Peyer's patch (tissue), 4 donors: ENCODE results near the gene LYST.

ENCODE experiments used
- CTCF ChIP-seq, 6 experiments: fragments of 450-650 bp in 4 of 6; fragments of 200-600 bp in 2 of 6; sonication (generic) in 1 of 6; IDR thresholded peaks; one replicate each; pipeline ENCODE4 v1.5.1; 2017 to 2019; ENCODE audit warnings: antibody characterized with exemption in 6 of 6, mild to moderate bottlenecking in 3 of 6, moderate library complexity in 1 of 6
- POLR2A ChIP-seq, 2 donors: fragments of 450-650 bp; IDR thresholded peaks; one replicate each; pipeline ENCODE4 v1.5.1; 2017; ENCODE audit warnings: antibody characterized with exemption in 2 of 2, mild to moderate bottlenecking in 2 of 2, moderate library complexity in 2 of 2

- no peak for TF ChIP-seq CTCF (IDR thresholded peaks at IDR 0.05)
- no peak for TF ChIP-seq POLR2A (IDR thresholded peaks at IDR 0.05)
Measured at GRCh38 chr1:235736263-235736662, 130.4 kb downstream of the LYST start.
